Hepatocyte (in vitro differentiated cells): Measurements from ENCODE around the gene DMXL1. TPM values are rescaled to one million over a fixed set of nuclear protein-coding genes. Genes with fewer than 3 reads are reported as not detected.
"Not testable (repeated sequence)": the region's sequence is repeated elsewhere in the genome, so short reads cannot be mapped to it uniquely, and the experiment has no call there.

Source experiments
- DNase-seq: peaks from one replicate; pipeline ENCODE4 v3.0.0-alpha.2; 2016; ENCODE audit warnings: low spot score
- H2AFZ ChIP-seq: fragments of 200-600 bp; sonication (generic); 2 replicates; pipeline ENCODE4 v1.6.0; 2016; ENCODE audit warnings: antibody characterized with exemption, mild to moderate bottlenecking
- H3K27ac ChIP-seq: fragments of 200-600 bp; sonication (generic); 2 replicates; pipeline ENCODE4 v1.5.1; 2016; ENCODE audit warnings: mild to moderate bottlenecking
- H3K27me3 ChIP-seq: fragments of 200-600 bp; sonication (generic); 2 replicates; pipeline ENCODE4 v1.6.1; 2016
- H3K36me3 ChIP-seq: fragments of 200-600 bp; sonication (generic); replicated peaks from 2 replicates; pipeline ENCODE4 v1.5.1; 2016; ENCODE audit warnings: low read depth; ENCODE audit not compliant: insufficient read depth
- H3K4me1 ChIP-seq: fragments of 200-600 bp; sonication (generic); 2 replicates; pipeline ENCODE4 v1.5.1; 2016; ENCODE audit warnings: mild to moderate bottlenecking, moderate library complexity; ENCODE audit not compliant: insufficient read depth
- H3K4me2 ChIP-seq: fragments of 200-600 bp; sonication (generic); 2 replicates; pipeline ENCODE4 v1.6.0; 2016
- H3K4me3 ChIP-seq: fragments of 200-600 bp; sonication (generic); 2 replicates; pipeline ENCODE4 v1.5.1; 2016; ENCODE audit warnings: mild to moderate bottlenecking
- H3K79me2 ChIP-seq: fragments of 200-600 bp; sonication (generic); 2 replicates; pipeline ENCODE4 v1.6.0; 2017; ENCODE audit warnings: mild to moderate bottlenecking
- H3K9me2 ChIP-seq: fragments of 200-600 bp; sonication (generic); replicated peaks from 2 replicates; pipeline ENCODE4 v1.6.0; 2017; ENCODE audit warnings: mild to moderate bottlenecking; ENCODE audit not compliant: insufficient read depth
- H3K9me3 ChIP-seq: fragments of 200-600 bp; sonication (generic); 2 replicates; pipeline ENCODE4 v1.5.1; 2016; ENCODE audit warnings: low read depth, mild to moderate bottlenecking
- H4K20me1 ChIP-seq: fragments of 200-600 bp; sonication (generic); 2 replicates; pipeline ENCODE4 v1.6.0; 2016; ENCODE audit warnings: mild to moderate bottlenecking; ENCODE audit not compliant: insufficient read depth, poor library complexity, severe bottlenecking
- CTCF ChIP-seq: fragments of 200-600 bp; sonication (generic); IDR thresholded peaks from 2 replicates; pipeline ENCODE4 v1.5.1; 2016; ENCODE audit warnings: antibody characterized with exemption, mild to moderate bottlenecking; ENCODE audit not compliant: poor library complexity
- EZH2 ChIP-seq: fragments of 200-600 bp; sonication (generic); IDR thresholded peaks from 2 replicates; pipeline ENCODE4 v1.6.1; 2016; ENCODE audit warnings: antibody characterized with exemption, mild to moderate bottlenecking, borderline replicate concordance
- EZH2phosphoT487 ChIP-seq: fragments of 200-600 bp; sonication (generic); IDR thresholded peaks from one replicate; pipeline ENCODE4 v1.6.1; 2018; ENCODE audit warnings: antibody characterized with exemption, mild to moderate bottlenecking, low read depth, moderate library complexity; ENCODE audit not compliant: unreplicated experiment, severe bottlenecking
- WGBS: methylation state at CpG from one replicate; pipeline ENCODE4 v1.1.6; 2016; ENCODE audit warnings: low lambda C conversion rate; ENCODE audit errors: missing lambda C conversion rate; 5-methylcytosine and 5-hydroxymethylcytosine counted together
- polyA plus RNA-seq: library from polyadenylated mRNA; unstranded; fragments of >200 nt; fragmentation: Nextera tagmentation; extraction: Ambion mirVana; gene quantifications from 2 replicates; pipeline ENCODE4 v1.2.1, GENCODE V29; 2016
- total RNA-seq: library from RNA; depleted of rRNA; stranded (reverse); fragments of >200 nt; gene quantifications from 2 replicates; pipeline ENCODE4 v1.2.3, GENCODE V29; 2014

The DMXL1 gene
- total and polyA plus RNA-seq, 2 experiments from 2014 or later, result 13.3 to 46.1 TPM

- Histone ChIP-seq H3K4me1 (no peaks in the 10 kb centered on the region), H3K4me3 (no peak overlapping the region), H3K27me3 (no peaks in the 10 kb centered on the region), H3K27ac (no peak overlapping the region), H3K9me3 (no peaks in the 10 kb centered on the region), H4K20me1 (no peaks in the 10 kb centered on the region), H2AFZ (no peak overlapping the region), H3K9me2 (no peaks in the 10 kb centered on the region), H3K4me2 (no peak overlapping the region), H3K79me2 (no peaks in the 10 kb centered on the region), H3K36me3 (no peaks in the 10 kb centered on the region)
- WGBS, result 97% methylated on average over 6 of the region's 6 CpGs
- TF ChIP-seq CTCF (no peak), EZH2 (no peak), EZH2phosphoT487 (no peak)
- no peak for DNase-seq
Measured at GRCh38 chr5:119238265-119239118, 167.6 kb downstream of the DMXL1 start.

- Histone ChIP-seq H3K36me3 (no peaks in the 10 kb centered on the region), H3K9me2 (no peaks in the 10 kb centered on the region), H4K20me1 (no peaks in the 10 kb centered on the region), H3K27ac (no peak overlapping the region), H3K4me2 (no peak overlapping the region), H3K79me2 (no peaks in the 10 kb centered on the region), H2AFZ (no peak overlapping the region), H3K9me3 (no peaks in the 10 kb centered on the region), H3K27me3 (no peaks in the 10 kb centered on the region), H3K4me1 (no peaks in the 10 kb centered on the region), H3K4me3 (no peak overlapping the region)
- DNase-seq, result no peak
- TF ChIP-seq EZH2phosphoT487 (no peak), CTCF (no peak), EZH2 (no peak)
Measured at GRCh38 chr5:119239119-119239417, 168.2 kb downstream of the DMXL1 start.

GRCh38 chr5:119239826-119240225, 168.9 kb downstream of the DMXL1 start:
- not testable (repeated sequence) for H3K9me2 ChIP-seq, H3K27me3 ChIP-seq
- 98% methylated on average over 3 of the region's 3 CpGs for WGBS

GRCh38 chr5:119243888-119244287, 173.0 kb downstream of the DMXL1 start:
- no peaks in the 10 kb centered on the region for H3K27me3 ChIP-seq
- no peak for DNase-seq
- H3K27ac ChIP-seq, result no peak overlapping the region

More at GRCh38 chr5:119239826-119240225, 168.9 kb downstream of the DMXL1 start:
- H3K36me3 ChIP-seq, H3K4me3 ChIP-seq, DNase-seq, H3K27ac ChIP-seq, H3K9me3 ChIP-seq, H2AFZ ChIP-seq, H4K20me1 ChIP-seq, H3K4me1 ChIP-seq, H3K79me2 ChIP-seq, H3K4me2 ChIP-seq: not testable (repeated sequence)

More at GRCh38 chr5:119243888-119244287, 173.0 kb downstream of the DMXL1 start:
- Histone ChIP-seq H4K20me1 (no peaks in the 10 kb centered on the region), H3K4me3 (no peak overlapping the region), H3K36me3 (no peaks in the 10 kb centered on the region), H3K4me2 (no peak overlapping the region), H3K9me3 (no peaks in the 10 kb centered on the region), H3K79me2 (no peaks in the 10 kb centered on the region), H3K4me1 (no peaks in the 10 kb centered on the region), H3K9me2 (no peaks in the 10 kb centered on the region), H2AFZ (no peak overlapping the region)
- no peak for TF ChIP-seq EZH2
- no peak for TF ChIP-seq CTCF
- TF ChIP-seq EZH2phosphoT487, result no peak
- 93% methylated on average over 3 of the region's 3 CpGs for WGBS
